HepG2 (cell line): ENCODE data around the gene ANKRA2. TPM values are rescaled to one million over a fixed set of nuclear protein-coding genes. Genes with fewer than 3 reads are reported as not detected.
A peak's percentile ranks its signal among the peaks of the same experiment; 100 is the strongest.

Experiments
- AGO2 ChIP-seq: fragments of 200-400 bp; formaldehyde crosslinking; optimal IDR thresholded peaks from 2 replicates; pipeline ENCODE3; 2017; ENCODE audit warnings: mild to moderate bottlenecking, low read depth, low read length, moderate library complexity
- ATF1 ChIP-seq: IDR thresholded peaks from 2 replicates; pipeline ENCODE4 v1.6.1; 2016; ENCODE audit warnings: mild to moderate bottlenecking, control low read depth
- BHLHE40 ChIP-seq: IDR thresholded peaks from 2 replicates; pipeline ENCODE4 v1.6.1; 2011; ENCODE audit warnings: low read length, improper control_type of control experiment
- CBX1 ChIP-seq: IDR thresholded peaks from one replicate; pipeline ENCODE4 v1.6.1; 2016; ENCODE audit warnings: antibody characterized with exemption, low read depth
- CC2D1A ChIP-seq: sonication (generic); formaldehyde crosslinking; IDR thresholded peaks from 2 replicates; pipeline ENCODE4 v1.8.1; 2023; ENCODE audit warnings: mild to moderate bottlenecking, missing genetic modification reagents
- CEBPB ChIP-seq: IDR thresholded peaks from 2 replicates; pipeline ENCODE4 v1.6.1; 2011; ENCODE audit warnings: low read depth, low read length, improper control_type of control experiment, borderline replicate concordance
- DMTF1 ChIP-seq: sonication (generic); formaldehyde crosslinking; IDR thresholded peaks from 2 replicates; pipeline ENCODE4 v1.4.0; 2020; ENCODE audit warnings: mild to moderate bottlenecking, missing genetic modification reagents
- HDAC6 ChIP-seq: fragments of 200-600 bp; sonication (generic); IDR thresholded peaks from 2 replicates; pipeline ENCODE4 v1.7.0; 2017; ENCODE audit warnings: mild to moderate bottlenecking, antibody characterized with exemption, low read length, low read depth
- PATZ1 ChIP-seq: sonication (generic); formaldehyde crosslinking; IDR thresholded peaks from 2 replicates; pipeline ENCODE4 v1.4.0; 2020; ENCODE audit warnings: missing genetic modification reagents
- PHF21A ChIP-seq: sonication (generic); formaldehyde crosslinking; IDR thresholded peaks from 2 replicates; pipeline ENCODE4 v1.5.0; 2020; ENCODE audit warnings: mild to moderate bottlenecking, missing genetic modification reagents
- TIGD3 ChIP-seq: sonication (generic); formaldehyde crosslinking; IDR thresholded peaks from 2 replicates; pipeline ENCODE4 v1.5.1; 2020; ENCODE audit warnings: mild to moderate bottlenecking, missing genetic modification reagents, borderline replicate concordance
- YY1 ChIP-seq: IDR thresholded peaks from 2 replicates; pipeline ENCODE4 v1.6.1; 2011; ENCODE audit warnings: low read length, low read depth, moderate library complexity, mild to moderate bottlenecking; ENCODE audit not compliant: insufficient read depth, insufficient replicate concordance
- ZNF138 ChIP-seq: sonication (generic); formaldehyde crosslinking; IDR thresholded peaks from 2 replicates; pipeline ENCODE4 v1.5.0; 2020; ENCODE audit warnings: mild to moderate bottlenecking, low read depth, missing genetic modification reagents
- ZNF256 ChIP-seq: sonication (generic); formaldehyde crosslinking; conservative IDR thresholded peaks from 2 replicates; pipeline ENCODE4 v1.4.0; 2020; ENCODE audit warnings: missing genetic modification reagents
- ZNF264 ChIP-seq: sonication (generic); formaldehyde crosslinking; IDR thresholded peaks from 2 replicates; pipeline ENCODE4 v1.4.0; 2020; ENCODE audit warnings: missing genetic modification reagents
- ZNF335 ChIP-seq: sonication (generic); formaldehyde crosslinking; IDR thresholded peaks from 2 replicates; pipeline ENCODE4 v1.4.0; 2020; ENCODE audit warnings: missing genetic modification reagents
- ZNF343 ChIP-seq: sonication (generic); formaldehyde crosslinking; IDR thresholded peaks from 2 replicates; pipeline ENCODE4 v1.4.0; 2020; ENCODE audit warnings: mild to moderate bottlenecking, missing genetic modification reagents
- ZNF570 ChIP-seq: sonication (generic); formaldehyde crosslinking; IDR thresholded peaks from 2 replicates; pipeline ENCODE4 v1.4.0; 2020; ENCODE audit warnings: mild to moderate bottlenecking, missing genetic modification reagents, borderline replicate concordance
- ZNF7 ChIP-seq: IDR thresholded peaks from 2 replicates; pipeline ENCODE4 v1.6.1; 2016; ENCODE audit warnings: missing biosample characterization, missing genetic modification reagents
- ZNF709 ChIP-seq: sonication (generic); formaldehyde crosslinking; IDR thresholded peaks from 2 replicates; pipeline ENCODE4 v1.5.0; 2020; ENCODE audit warnings: mild to moderate bottlenecking, missing genetic modification reagents
- ZSCAN12 ChIP-seq: sonication (generic); formaldehyde crosslinking; IDR thresholded peaks from 2 replicates; pipeline ENCODE4 v1.9.0; 2021; ENCODE audit warnings: mild to moderate bottlenecking, missing genetic modification reagents
- polyA plus RNA-seq, 8 experiments: library from polyadenylated mRNA; depleted of rRNA in 3 of 8; stranded (reverse) in 7 of 8; unstranded in 1 of 8; fragments of >200 nt; fragmentation: Illumina TruSeq in 4 of 8; extraction: Trizol in 4 of 8; gene quantifications; 2 replicates each; pipeline versions ENCODE4 v1.2.1 to v1.2.3, GENCODE V29; 2011 to 2016; ENCODE audit warnings: low read depth in 4 of 8, missing spikeins in 1 of 8, mixed read lengths in 1 of 8; ENCODE audit not compliant: insufficient read depth in 1 of 8
- total RNA-seq, 5 experiments: library from RNA; depleted of rRNA; stranded (reverse); fragments of >200 nt; fragmentation: Illumina TruSeq; extraction: Trizol; gene quantifications; 2 replicates each; pipeline ENCODE4 v1.2.3, GENCODE V29; 2016; ENCODE audit warnings: low read depth in 1 of 5

ANKRA2 gene
- total and polyA plus RNA-seq, 2 of the 13 experiments (the other 11 are each of a cell fraction or from before 2014, with no cell fraction given), result 23.6 to 33.6 TPM

- TF ChIP-seq AGO2, result no peak
- peak; percentile 86 for TF ChIP-seq PHF21A (CRISPR knock-in tag)
- no peak for TF ChIP-seq ZNF264 (CRISPR knock-in tag)
- no peak for TF ChIP-seq ZNF709 (CRISPR knock-in tag)
- TF ChIP-seq TIGD3, result no peak
- no peak for TF ChIP-seq CBX1
- no peak for TF ChIP-seq HDAC6
- peak; percentile 65 for TF ChIP-seq ATF1 (CRISPR knock-in tag)
- TF ChIP-seq BHLHE40, result peak; percentile 99
- TF ChIP-seq ZSCAN12 (CRISPR knock-in tag), result no peak
- TF ChIP-seq DMTF1 (CRISPR knock-in tag), result peak; percentile 80; the same call in 1 of the 2 replicates
- TF ChIP-seq ZNF138 (CRISPR knock-in tag), result no peak
- TF ChIP-seq YY1, result no peak
- no peak for TF ChIP-seq CC2D1A (CRISPR knock-in tag)
- TF ChIP-seq PATZ1 (CRISPR knock-in tag), result peak; percentile 79
- no peak; the same call in 1 of the 2 replicates for TF ChIP-seq ZNF570 (CRISPR knock-in tag)
- TF ChIP-seq ZNF7 (CRISPR knock-in tag), result no peak
- TF ChIP-seq ZNF256 (CRISPR knock-in tag), result no peak
- no peak for TF ChIP-seq ZNF335
- TF ChIP-seq CEBPB, result peak; percentile 88
- TF ChIP-seq ZNF343 (CRISPR knock-in tag), result peak; percentile 86; the same call in 1 of the 2 replicates
Measured at GRCh38 chr5:73544429-73545402, 20.7 kb downstream of the ANKRA2 start (continued).
